ENCODE data around the gene LRG1. TPM values are rescaled to one million over a fixed set of nuclear protein-coding genes. Genes with fewer than 3 reads are reported as not detected.
"Not testable (repeated sequence)": the region's sequence is repeated elsewhere in the genome, so short reads cannot be mapped to it uniquely, and the experiment has no call there.

The LRG1 gene
- total and polyA plus RNA-seq, 9 donors = 0.33 to 7.6 (median 2.7) TPM

DNA sequence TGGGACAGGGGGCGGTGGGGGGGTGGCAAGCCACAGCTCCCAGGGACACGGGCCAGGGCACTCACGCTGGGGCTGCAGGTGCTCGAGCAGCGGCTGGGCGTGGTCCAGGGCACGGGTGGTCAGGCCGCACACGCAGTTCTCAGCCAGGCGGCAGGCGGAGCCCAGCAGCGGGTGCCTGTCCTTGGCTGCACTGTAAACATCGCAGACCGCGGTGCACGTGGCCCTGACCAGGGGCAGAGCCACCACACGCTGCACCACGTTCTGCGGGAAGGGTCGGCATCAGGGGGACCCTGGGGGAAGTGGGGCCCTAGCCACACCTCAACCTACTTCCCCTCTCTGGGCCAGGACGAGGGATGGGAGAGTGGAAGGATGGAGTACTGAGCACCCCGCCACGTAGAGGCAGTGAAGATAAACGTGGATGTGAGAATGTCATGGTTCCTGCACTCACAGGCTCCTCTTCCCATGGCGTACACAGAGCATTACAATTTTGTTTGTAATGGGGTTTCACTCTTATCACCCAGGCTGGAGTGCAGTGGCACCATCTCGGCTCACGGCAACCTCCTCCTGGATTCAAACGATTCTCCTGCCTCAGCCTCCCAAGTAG, 8.2 kb downstream of the LRG1 start:
- TF ChIP-seq EP300 (IDR thresholded peaks at IDR 0.05) (no peak), POLR2A (IDR thresholded peaks at IDR 0.05) (no peak), CTCF (IDR thresholded peaks at IDR 0.05) (no peak)
- peaks cover 14% of the 10 kb centered on the region for H3K4me1 ChIP-seq (ENCODE audit: insufficient read depth)
- H3K9me3 ChIP-seq = no peaks in the 10 kb centered on the region
- DNase-seq = peak in 3 of 5 donors; percentile 52 to 73 (median 59)
- 14 to 36% (median 20%) methylated on average over 25 to 28 of the region's 28 CpGs for WGBS, 3 donors
- H3K27me3 ChIP-seq = no peaks in the 10 kb centered on the region
- no peaks in the 10 kb centered on the region for H3K36me3 ChIP-seq
- intact Hi-C loops (cut with DNase I) = no loop called here
- no peak overlapping the region for H3K4me3 ChIP-seq
- H3K27ac ChIP-seq = peak overlapping the region in 1 of 2 donors; percentile 39

DNA sequence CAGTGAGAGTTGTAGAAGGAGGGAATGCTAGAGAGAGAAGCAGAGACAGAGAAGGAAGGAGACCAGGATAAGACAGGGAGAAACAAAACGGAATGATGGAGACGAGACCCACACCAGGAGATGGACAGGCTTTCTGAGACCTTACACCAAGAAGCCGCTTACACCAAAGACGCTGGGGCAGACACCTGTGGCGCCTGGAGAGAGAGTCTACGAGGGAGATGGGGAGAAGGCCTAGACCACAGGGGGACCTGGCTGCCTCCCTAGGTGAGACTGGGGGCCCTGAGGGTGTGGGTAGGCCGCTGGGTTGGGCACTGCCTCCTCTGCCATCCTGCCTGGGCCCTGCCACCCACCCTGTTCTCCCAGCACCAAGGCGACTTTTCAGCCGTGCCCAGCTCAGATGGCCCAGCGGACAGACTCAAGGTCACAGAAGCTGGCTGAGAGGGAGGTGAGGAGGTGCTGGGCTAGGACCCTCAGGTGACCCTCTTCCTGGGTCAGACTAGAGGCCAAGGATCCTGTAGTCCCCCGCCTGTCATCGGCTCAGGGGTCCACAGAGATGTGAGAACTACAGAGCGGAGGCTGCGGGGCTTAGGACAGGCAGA, 9.8 kb downstream of the LRG1 start:
- no peak overlapping the region for H3K4me3 ChIP-seq
- H3K36me3 ChIP-seq = no peaks in the 10 kb centered on the region
- TF ChIP-seq EP300 (IDR thresholded peaks at IDR 0.05) (no peak), POLR2A (IDR thresholded peaks at IDR 0.05) (no peak), CTCF (IDR thresholded peaks at IDR 0.05) (no peak)
- no peak overlapping the region for H3K27ac ChIP-seq
- 84 to 85% (median 84%) methylated on average over 14 of the region's 14 CpGs for WGBS, 3 donors
- DNase-seq = no peak
- no peaks in the 10 kb centered on the region for H3K9me3 ChIP-seq
- H3K27me3 ChIP-seq = no peaks in the 10 kb centered on the region
- intact Hi-C loops (cut with DNase I) = no loop called here
- H3K4me1 ChIP-seq (ENCODE audit: insufficient read depth) = peaks cover 9% of the 10 kb centered on the region

- no peak for TF ChIP-seq CTCF (IDR thresholded peaks at IDR 0.05)
- no peak for TF ChIP-seq POLR2A (IDR thresholded peaks at IDR 0.05)
- no peak for TF ChIP-seq EP300 (IDR thresholded peaks at IDR 0.05)
- intact Hi-C loops (cut with DNase I) = no loop called here
- 78 to 81% (median 78%) methylated on average over 15 of the region's 15 CpGs for WGBS, 3 donors
Measured at GRCh38 chr19:4528843-4529242, 11.0 kb downstream of the LRG1 start.

GRCh38 chr19:4527377-4527776, 12.5 kb downstream of the LRG1 start:
- WGBS, 3 donors = 94% methylated on average over 8 of the region's 8 CpGs
- H3K4me3 ChIP-seq; H3K27me3 ChIP-seq; H3K27ac ChIP-seq; DNase-seq; intact Hi-C loops (cut with DNase I); H3K36me3 ChIP-seq; H3K9me3 ChIP-seq; H3K4me1 ChIP-seq (ENCODE audit: insufficient read depth): not testable (repeated sequence)

More at GRCh38 chr19:4528843-4529242, 11.0 kb downstream of the LRG1 start:
- DNase-seq = no peak
- H3K9me3 ChIP-seq = no peaks in the 10 kb centered on the region
- no peak overlapping the region for H3K4me3 ChIP-seq
- H3K4me1 ChIP-seq (ENCODE audit: insufficient read depth) = peaks cover 6% of the 10 kb centered on the region
- H3K27ac ChIP-seq = no peak overlapping the region
- H3K36me3 ChIP-seq = no peaks in the 10 kb centered on the region
- H3K27me3 ChIP-seq = no peaks in the 10 kb centered on the region

- H3K4me1 ChIP-seq (ENCODE audit: insufficient read depth) = peaks cover 3% of the 10 kb centered on the region
- WGBS, 3 donors = 73 to 75% (median 73%) methylated on average over 23 of the region's 23 CpGs
Measured at GRCh38 chr19:4525563-4526002, 14.3 kb downstream of the LRG1 start.

More at GRCh38 chr19:4525563-4526002, 14.3 kb downstream of the LRG1 start:
- Histone ChIP-seq H3K27me3 (no peaks in the 10 kb centered on the region), H3K27ac (no peak overlapping the region), H3K9me3 (no peaks in the 10 kb centered on the region), H3K36me3 (no peaks in the 10 kb centered on the region), H3K4me3 (no peak overlapping the region)
- no peak for TF ChIP-seq POLR2A (IDR thresholded peaks at IDR 0.05)
- TF ChIP-seq EP300 (IDR thresholded peaks at IDR 0.05) = no peak
- DNase-seq = no peak
- intact Hi-C loops (cut with DNase I) = no loop called here

Data from ovary (tissue), 9 donors.